ENCODE measurements around the gene SH2D4B.

Gene SH2D4B

GRCh38 chr10:80552151-80552646, 14.5 kb downstream of the SH2D4B start:
- DNase-seq (ENCODE audit: extremely low spot score): no peak
- ChIA-PET CTCF (interaction anchor here (1.2 to 1.4 kb wide), 3 partner anchors 12 to 44 kb away, joined by 3 to 7 read pairs (median 3); no protein-coding TSS in a partner anchor), POLR2A (no interaction called here)
- TF ChIP-seq CTCF (IDR thresholded peaks at IDR 0.05; ENCODE audit: control extremely low read depth, extremely low read depth, low read depth, missing control alignments): no peak

GRCh38 chr10:80553436-80553835, 15.7 kb downstream of the SH2D4B start:
- ChIA-PET CTCF (interaction anchor here (1.2 kb wide), 1 partner anchor 17 kb away, joined by 3 read pairs; no protein-coding TSS in a partner anchor), POLR2A (no interaction called here)
- no peak for DNase-seq (ENCODE audit: extremely low spot score)
- no peak for TF ChIP-seq CTCF (IDR thresholded peaks at IDR 0.05; ENCODE audit: control extremely low read depth, extremely low read depth, low read depth, missing control alignments)

GRCh38 chr10:80554050-80554449, 16.3 kb downstream of the SH2D4B start:
- POLR2A ChIA-PET: no interaction called here

GRCh38 chr10:80555415-80555814, 17.7 kb downstream of the SH2D4B start:
- DNase-seq (ENCODE audit: extremely low spot score): no peak
- ChIA-PET CTCF (interaction anchor here (0.6 to 1.6 kb wide), 7 partner anchors 14 to 110 kb away, joined by 3 to 6 read pairs (median 3); no protein-coding TSS in a partner anchor), POLR2A (no interaction called here)
- TF ChIP-seq CTCF (IDR thresholded peaks at IDR 0.05; ENCODE audit: control extremely low read depth, extremely low read depth, low read depth, missing control alignments): no peak

More at GRCh38 chr10:80554050-80554449, 16.3 kb downstream of the SH2D4B start:
- DNase-seq (ENCODE audit: extremely low spot score): no peak
- no peak for TF ChIP-seq CTCF (IDR thresholded peaks at IDR 0.05; ENCODE audit: control extremely low read depth, extremely low read depth, low read depth, missing control alignments)
- CTCF ChIA-PET: interaction anchor here (1.2 kb wide), 1 partner anchor 18 kb away, joined by 3 read pairs; no protein-coding TSS in a partner anchor

GRCh38 chr10:80561950-80562349, 24.2 kb downstream of the SH2D4B start:
- DNase-seq (ENCODE audit: extremely low spot score): no peak
- POLR2A ChIA-PET: no interaction called here
- CTCF ChIA-PET: no interaction called here
- TF ChIP-seq CTCF (IDR thresholded peaks at IDR 0.05; ENCODE audit: control extremely low read depth, extremely low read depth, low read depth, missing control alignments): no peak

- no peak for TF ChIP-seq CTCF (IDR thresholded peaks at IDR 0.05; ENCODE audit: control extremely low read depth, extremely low read depth, low read depth, missing control alignments)
- DNase-seq (ENCODE audit: extremely low spot score): no peak
- ChIA-PET CTCF (no interaction called here), POLR2A (no interaction called here)
These were observed 29.6 kb downstream of the SH2D4B start for GRCh38 chr10:80567292-80567691.

All from GM10248 (cell line).